GM18520 (cell line): ENCODE data around the gene LURAP1L.

ENCODE experiments used
- ATAC-seq: cut with Tn5 transposase; IDR thresholded peaks from one replicate; pipeline ENCODE4 v1.9.1; 2021; ENCODE audit not compliant: unreplicated experiment

LURAP1L gene

DNA sequence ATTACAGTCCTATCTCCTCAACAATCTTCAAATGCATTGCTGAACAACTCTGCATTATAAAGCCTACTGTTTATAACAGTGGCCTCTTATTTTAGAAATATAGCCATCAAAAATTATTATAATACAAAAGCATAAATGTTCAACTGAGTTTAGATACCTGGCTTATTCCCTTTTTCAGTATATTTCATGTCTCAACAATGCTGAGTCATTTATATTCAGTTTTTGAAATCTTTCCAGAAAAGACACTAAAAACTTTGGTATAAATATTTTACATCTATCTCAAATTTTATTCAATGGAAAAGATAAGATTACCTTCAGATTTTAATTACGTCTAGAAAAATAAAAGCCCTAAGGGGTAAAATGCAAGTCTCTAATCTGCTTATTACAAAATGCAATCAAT is 37.9 kb downstream of the LURAP1L start:
- no peak for ATAC-seq

DNA sequence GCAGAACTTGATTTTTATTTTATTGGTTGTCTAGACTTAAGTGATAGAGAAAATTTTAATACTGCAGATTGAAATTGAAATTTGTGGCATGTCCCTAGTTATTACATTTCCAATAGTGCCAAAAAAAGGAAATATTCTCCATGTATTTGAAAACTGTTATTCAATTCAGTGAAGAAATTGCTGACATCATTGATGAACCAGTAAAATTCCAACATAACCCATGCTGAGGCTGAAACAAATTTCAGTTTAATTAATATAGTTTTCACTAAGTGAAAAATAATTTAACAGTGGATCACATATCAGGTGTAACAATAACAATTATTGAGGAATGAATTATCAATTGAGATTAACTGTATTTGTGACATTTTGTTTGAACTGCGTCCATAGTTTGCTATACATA is 38.7 kb downstream of the LURAP1L start:
- ATAC-seq = no peak

DNA sequence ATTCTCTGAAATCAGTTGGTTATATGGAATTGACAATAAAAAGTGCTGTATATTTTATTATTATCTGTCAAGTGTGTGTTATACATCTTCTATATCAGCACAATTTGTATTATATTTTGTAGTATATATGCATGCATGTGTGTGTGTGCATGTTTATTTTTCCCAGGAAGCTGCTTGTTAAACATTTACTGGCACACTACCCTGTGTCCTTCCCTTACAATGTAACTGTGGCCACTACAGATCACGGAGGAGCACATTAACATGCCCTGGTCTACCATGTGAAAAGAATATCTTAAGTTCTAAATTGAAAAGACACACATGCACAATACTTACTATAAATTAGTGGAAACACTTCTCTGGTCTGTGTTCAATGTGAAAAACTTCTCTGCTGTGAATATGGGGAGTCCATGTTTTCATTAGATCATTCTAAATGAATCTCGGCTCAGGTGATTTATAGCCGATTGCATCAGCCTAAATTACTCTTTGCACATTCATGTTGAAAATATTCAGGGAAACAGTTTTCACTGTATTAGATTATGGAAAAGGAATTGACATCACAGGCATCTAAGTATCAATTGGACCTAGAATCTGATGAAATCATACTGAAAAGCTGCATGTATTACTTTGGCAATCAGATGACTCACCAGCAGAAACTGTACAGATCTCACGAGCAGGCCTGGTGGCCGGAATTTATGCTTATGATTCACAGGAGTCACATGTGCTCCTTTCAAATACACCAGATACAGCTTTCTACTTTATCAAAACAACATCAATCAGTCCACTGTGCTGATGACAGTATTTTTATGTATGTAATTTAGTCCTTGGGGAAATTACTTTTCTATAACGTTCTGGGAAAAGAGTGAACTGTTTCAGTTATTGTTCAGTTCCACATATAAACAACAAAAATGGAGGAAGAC is 39.4 kb downstream of the LURAP1L start:
- peak; percentile 56 for ATAC-seq

DNA sequence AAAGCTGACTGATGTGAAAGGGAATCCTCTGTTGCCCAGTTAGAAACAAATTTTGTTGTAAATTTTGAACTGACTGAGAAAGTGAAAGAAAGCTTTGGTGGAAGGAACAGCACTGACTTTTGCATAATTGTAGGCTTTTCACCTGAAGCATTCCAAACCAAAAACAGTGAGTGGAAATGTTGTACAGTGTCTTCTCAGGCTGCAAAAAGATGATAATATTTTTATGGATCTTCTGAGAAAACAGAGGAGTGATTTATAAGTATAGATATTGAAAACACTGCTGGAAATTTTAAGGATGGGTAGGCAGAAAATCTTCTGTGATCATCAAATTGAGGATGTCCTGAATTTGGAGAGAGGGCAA is 40.0 kb downstream of the LURAP1L start:
- no peak for ATAC-seq

- no peak for ATAC-seq
These were observed 41.1 kb downstream of the LURAP1L start for GRCh38 chr9:12815888-12816287.

- ATAC-seq = no peak
These were observed 41.9 kb downstream of the LURAP1L start for GRCh38 chr9:12816656-12817101.

- no peak for ATAC-seq
These were observed 42.9 kb downstream of the LURAP1L start for GRCh38 chr9:12817702-12818101.

- no peak for ATAC-seq
These were observed 43.7 kb downstream of the LURAP1L start for GRCh38 chr9:12818431-12819000.

- no peak for ATAC-seq
These were observed 44.8 kb downstream of the LURAP1L start for GRCh38 chr9:12819436-12820185.

GRCh38 chr9:12822111-12822510 is 47.3 kb downstream of the LURAP1L start:
- no peak for ATAC-seq

DNA sequence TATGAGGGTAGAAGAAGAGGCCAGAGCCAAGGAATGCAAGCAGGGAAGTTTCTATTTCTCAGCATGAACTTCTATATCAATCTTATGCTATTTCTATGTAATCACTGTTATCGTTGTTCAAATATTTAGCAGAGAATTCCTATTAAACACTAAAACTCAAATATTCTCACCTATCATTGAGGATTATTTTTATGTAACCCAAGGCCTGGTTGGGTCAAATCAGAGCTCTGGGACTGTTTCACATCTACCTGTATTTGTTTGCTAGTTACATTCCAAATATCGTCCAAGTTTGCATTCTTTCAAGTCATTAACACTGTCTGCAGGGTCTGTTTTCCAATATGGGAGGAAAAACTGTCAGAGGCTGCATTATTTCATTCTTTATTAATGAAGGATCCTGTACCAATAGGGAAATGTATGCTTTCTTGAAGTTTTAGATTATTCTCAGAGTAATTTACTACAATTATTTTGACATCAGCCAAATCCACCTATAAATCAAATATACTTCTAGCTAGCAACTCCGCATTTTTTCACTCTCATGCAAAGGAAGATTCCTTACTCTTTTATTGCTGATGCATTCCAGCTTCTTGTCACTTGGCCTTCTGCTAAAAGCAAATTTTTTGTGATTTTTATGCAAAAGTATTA is 52.2 kb downstream of the LURAP1L start:
- no peak for ATAC-seq

- ATAC-seq = no peak
These were observed 58.9 kb downstream of the LURAP1L start for GRCh38 chr9:12833701-12834100.

- no peak for ATAC-seq
These were observed 63.7 kb downstream of the LURAP1L start for GRCh38 chr9:12838546-12838945.

- ATAC-seq = no peak
These were observed 68.9 kb downstream of the LURAP1L start for GRCh38 chr9:12843735-12844134.

GRCh38 chr9:12846035-12846434 is 71.2 kb downstream of the LURAP1L start:
- ATAC-seq = no peak

- ATAC-seq = no peak
These were observed 72.7 kb downstream of the LURAP1L start for GRCh38 chr9:12847561-12847960.

DNA sequence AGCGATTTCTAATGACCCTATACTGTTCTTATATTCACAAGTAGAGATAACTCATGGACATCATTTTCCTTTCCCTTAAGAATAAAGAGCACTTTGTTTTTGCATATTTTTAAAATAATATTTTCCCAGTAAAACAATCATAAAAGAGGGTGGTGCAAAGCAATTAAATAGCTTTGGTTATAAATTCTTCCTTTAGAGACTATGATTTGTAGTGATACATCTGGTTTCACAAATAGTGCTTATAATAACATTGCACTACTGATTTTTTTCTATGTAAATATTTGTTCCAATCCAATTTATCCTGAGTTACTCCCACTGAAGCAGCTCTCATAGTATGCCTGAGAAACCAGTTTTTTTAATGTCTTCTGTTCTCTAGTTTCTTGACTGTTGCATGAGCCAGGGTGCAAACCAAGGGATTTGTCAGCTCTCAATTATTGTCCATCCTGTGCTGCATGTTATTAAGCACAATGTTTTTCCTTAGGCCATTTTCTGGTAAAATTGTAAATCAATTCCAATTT is 74.7 kb downstream of the LURAP1L start:
- no peak for ATAC-seq

GRCh38 chr9:12851341-12852090 is 76.7 kb downstream of the LURAP1L start:
- ATAC-seq = no peak

- ATAC-seq = no peak
These were observed 78.2 kb downstream of the LURAP1L start for GRCh38 chr9:12853051-12853450.

DNA sequence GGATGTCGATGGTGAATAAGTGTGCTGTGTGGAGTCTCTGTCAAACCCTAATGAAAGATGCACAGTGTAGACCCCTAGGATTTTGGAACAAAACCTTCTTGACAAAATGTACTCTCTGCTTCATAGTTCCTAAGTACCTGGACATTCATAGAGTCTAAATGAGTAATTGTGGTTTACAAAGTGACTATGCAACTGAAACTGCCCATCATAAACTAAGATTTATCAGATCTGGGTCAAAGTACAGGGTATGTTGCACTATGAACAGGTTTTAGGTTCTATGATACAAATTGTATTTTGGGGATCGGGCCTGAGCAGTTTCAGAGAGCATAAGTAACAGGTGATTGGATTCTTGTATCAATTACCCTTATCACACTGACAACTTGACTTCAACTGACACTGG is 79.4 kb downstream of the LURAP1L start:
- no peak for ATAC-seq
